OCI-LY3 (cell line): ENCODE data around the gene FNDC10.
"Not testable (repeated sequence)": the region's sequence is repeated elsewhere in the genome, so short reads cannot be mapped to it uniquely, and the experiment has no call there.

Experiments used
- H2AFZ ChIP-seq: fragments of 200-600, 300-600 bp; shearing (Covaris generic); 2 replicates; pipeline ENCODE4 v1.6.0; 2014; ENCODE audit warnings: antibody characterized with exemption, low read depth, low read length
- H3K27ac ChIP-seq: fragments of 200-600, 300-600 bp; sonication (generic); 2 replicates; pipeline ENCODE4 v1.5.1; 2014; ENCODE audit warnings: mild to moderate bottlenecking, low read length, moderate library complexity, mixed read lengths
- H3K27me3 ChIP-seq: fragments of 200-600, 300-600 bp; sonication (generic); 2 replicates; pipeline ENCODE4 v1.6.1; 2014; ENCODE audit warnings: low read depth, low read length, mixed read lengths
- H3K36me3 ChIP-seq: fragments of 200-600, 300-600 bp; sonication (generic); replicated peaks from 2 replicates; pipeline ENCODE3; 2014; ENCODE audit warnings: low read depth, low read length, mixed read lengths
- H3K4me1 ChIP-seq: fragments of 300-600, 200-600 bp; sonication (generic); 2 replicates; pipeline ENCODE4 v1.6.1; 2014; ENCODE audit warnings: low read length, mixed read lengths
- H3K4me2 ChIP-seq: fragments of 200-600, 300-600 bp; sonication (generic); 2 replicates; pipeline ENCODE4 v1.6.1; 2014; ENCODE audit warnings: low read length, mixed read lengths
- H3K4me3 ChIP-seq: fragments of 300-600, 200-600 bp; sonication (generic); 2 replicates; pipeline ENCODE4 v1.5.1; 2014; ENCODE audit warnings: antibody characterized with exemption, mild to moderate bottlenecking, low read length, moderate library complexity
- H3K79me2 ChIP-seq: fragments of 300-600, 200-600 bp; shearing (Covaris generic); 2 replicates; pipeline ENCODE4 v1.6.1; 2014; ENCODE audit warnings: mild to moderate bottlenecking, low read length, mixed read lengths
- H3K9ac ChIP-seq: fragments of 300-600, 200-600 bp; shearing (Covaris generic); 2 replicates; pipeline ENCODE4 v1.6.0; 2014; ENCODE audit warnings: mild to moderate bottlenecking, low read length, moderate library complexity
- H3K9me3 ChIP-seq: fragments of 200-600, 300-600 bp; shearing (Covaris generic); 2 replicates; pipeline ENCODE4 v1.6.1; 2014; ENCODE audit warnings: low read length, mixed read lengths; ENCODE audit not compliant: insufficient read depth
- H4K20me1 ChIP-seq: fragments of 200-600, 300-600 bp; sonication (generic); 2 replicates; pipeline ENCODE4 v1.6.1; 2016; ENCODE audit warnings: low read length, mixed read lengths; ENCODE audit not compliant: insufficient read depth
- CTCF ChIP-seq: fragments of 200-600, 300-600 bp; sonication (generic); IDR thresholded peaks from 2 replicates; pipeline ENCODE4 v1.5.1; 2014; ENCODE audit warnings: antibody characterized with exemption, low read length, low read depth
- EZH2phosphoT487 ChIP-seq: fragments of 200-600 bp; shearing (Covaris generic); IDR thresholded peaks from 2 replicates; pipeline ENCODE4 v1.6.1; 2018; ENCODE audit warnings: antibody characterized with exemption, mixed run types, low read depth

The FNDC10 gene

GRCh38 chr1:1561801-1562470, 38.0 kb downstream of the FNDC10 start:
- no peak overlapping the region for H3K9ac ChIP-seq
- H3K4me3 ChIP-seq: no peak overlapping the region
- no peaks in the 10 kb centered on the region for H3K27me3 ChIP-seq
- H3K79me2 ChIP-seq: peaks cover 29% of the 10 kb centered on the region
- H3K4me1 ChIP-seq: no peaks in the 10 kb centered on the region
- H3K4me2 ChIP-seq: no peak overlapping the region
- TF ChIP-seq CTCF (no peak), EZH2phosphoT487 (no peak)
- H3K36me3 ChIP-seq: peaks cover 37% of the 10 kb centered on the region
- H3K27ac ChIP-seq: no peak overlapping the region
- H3K9me3 ChIP-seq: no peaks in the 10 kb centered on the region
- no peak overlapping the region for H2AFZ ChIP-seq
- peaks cover 23% of the 10 kb centered on the region for H4K20me1 ChIP-seq

- H3K9ac ChIP-seq: no peak overlapping the region
- peaks cover 8% of the 10 kb centered on the region for H4K20me1 ChIP-seq
- peaks cover 11% of the 10 kb centered on the region for H3K79me2 ChIP-seq
- H3K9me3 ChIP-seq: no peaks in the 10 kb centered on the region
- H3K4me3 ChIP-seq: no peak overlapping the region
- no peak for TF ChIP-seq EZH2phosphoT487
- TF ChIP-seq CTCF: no peak
- peaks cover 24% of the 10 kb centered on the region for H3K36me3 ChIP-seq
- H3K27ac ChIP-seq: no peak overlapping the region
- H3K4me2 ChIP-seq: no peak overlapping the region
- H3K4me1 ChIP-seq: no peaks in the 10 kb centered on the region
- no peak overlapping the region for H2AFZ ChIP-seq
- H3K27me3 ChIP-seq: no peaks in the 10 kb centered on the region
These were observed 39.8 kb downstream of the FNDC10 start for GRCh38 chr1:1560178-1560577.

GRCh38 chr1:1559066-1559465, 40.9 kb downstream of the FNDC10 start:
- Histone ChIP-seq H3K4me2 (no peak overlapping the region), H3K27ac (no peak overlapping the region), H3K27me3 (no peaks in the 10 kb centered on the region), H3K9me3 (no peaks in the 10 kb centered on the region), H3K9ac (no peak overlapping the region), H3K4me1 (no peaks in the 10 kb centered on the region), H3K36me3 (peaks cover 16% of the 10 kb centered on the region), H3K4me3 (no peak overlapping the region), H4K20me1 (no peaks in the 10 kb centered on the region), H3K79me2 (no peaks in the 10 kb centered on the region; the same call in 1 of the 2 replicates), H2AFZ (no peak overlapping the region)
- TF ChIP-seq CTCF (no peak), EZH2phosphoT487 (no peak)

GRCh38 chr1:1558591-1558990, 41.3 kb downstream of the FNDC10 start:
- Histone ChIP-seq H3K4me2 (no peak overlapping the region), H2AFZ (no peak overlapping the region), H3K27me3 (no peaks in the 10 kb centered on the region), H4K20me1 (no peaks in the 10 kb centered on the region), H3K79me2 (no peaks in the 10 kb centered on the region; the same call in 1 of the 2 replicates), H3K27ac (no peak overlapping the region), H3K4me3 (no peak overlapping the region), H3K36me3 (peaks cover 12% of the 10 kb centered on the region), H3K4me1 (no peaks in the 10 kb centered on the region), H3K9ac (no peak overlapping the region), H3K9me3 (no peaks in the 10 kb centered on the region)
- TF ChIP-seq EZH2phosphoT487 (no peak), CTCF (no peak)

GRCh38 chr1:1557688-1558087, 42.2 kb downstream of the FNDC10 start:
- not testable (repeated sequence) for H3K9me3 ChIP-seq, H3K4me2 ChIP-seq, H3K4me1 ChIP-seq, H3K36me3 ChIP-seq, H3K79me2 ChIP-seq, H3K4me3 ChIP-seq, H4K20me1 ChIP-seq, H2AFZ ChIP-seq, H3K9ac ChIP-seq, H3K27me3 ChIP-seq, H3K27ac ChIP-seq

GRCh38 chr1:1556961-1557360, 43.0 kb downstream of the FNDC10 start:
- H3K9me3 ChIP-seq, H4K20me1 ChIP-seq, H3K79me2 ChIP-seq, H3K4me1 ChIP-seq, H3K4me3 ChIP-seq, H2AFZ ChIP-seq, H3K9ac ChIP-seq, H3K27me3 ChIP-seq, H3K36me3 ChIP-seq, H3K27ac ChIP-seq, H3K4me2 ChIP-seq: not testable (repeated sequence)
